ENCODE data around the gene EXOC4. TPM values are rescaled to one million over a fixed set of nuclear protein-coding genes. Genes with fewer than 3 reads are reported as not detected.
"Not testable (repeated sequence)": the region's sequence is repeated elsewhere in the genome, so short reads cannot be mapped to it uniquely, and the experiment has no call there.

The EXOC4 gene
- total and polyA plus RNA-seq, 4 donors, result 47.5 to 100 (median 72.3) TPM

GRCh38 chr7:133771788-133772419 lies 519.0 kb downstream of the EXOC4 start:
- Histone ChIP-seq H3K36me3 (ENCODE audit: control insufficient read depth, insufficient read depth, low read length) (no peaks in the 10 kb centered on the region), H3K27me3 (ENCODE audit: control insufficient read depth, insufficient read depth, low read length) (no peaks in the 10 kb centered on the region), H3K4me3 (ENCODE audit: low read depth, low read length) (no peak overlapping the region), H3K9me3 (ENCODE audit: control insufficient read depth, insufficient read depth, low read length) (no peaks in the 10 kb centered on the region), H3K4me1 (ENCODE audit: control insufficient read depth, insufficient read depth, low read length) (no peaks in the 10 kb centered on the region), H3K27ac (ENCODE audit: low read depth, low read length) (no peak overlapping the region)
- peak in 2 of 6 donors; percentile 66 to 71 for DNase-seq (ENCODE audit: low read depth in 4 of 6, low spot score in 6 of 6)
- 55% methylated on average over 2 of the region's 4 CpGs for WGBS (ENCODE audit: insufficient coverage)

- H3K36me3 ChIP-seq (ENCODE audit: control insufficient read depth, insufficient read depth, low read length), result no peaks in the 10 kb centered on the region
These were observed 520.7 kb downstream of the EXOC4 start for GRCh38 chr7:133773601-133774000.

GRCh38 chr7:133775201-133775600 lies 522.3 kb downstream of the EXOC4 start:
- Histone ChIP-seq H3K9me3 (ENCODE audit: control insufficient read depth, insufficient read depth, low read length) (no peaks in the 10 kb centered on the region), H3K4me1 (ENCODE audit: control insufficient read depth, insufficient read depth, low read length) (no peaks in the 10 kb centered on the region), H3K36me3 (ENCODE audit: control insufficient read depth, insufficient read depth, low read length) (no peaks in the 10 kb centered on the region), H3K27me3 (ENCODE audit: control insufficient read depth, insufficient read depth, low read length) (no peaks in the 10 kb centered on the region), H3K27ac (ENCODE audit: low read depth, low read length) (no peak overlapping the region), H3K4me3 (ENCODE audit: low read depth, low read length) (no peak overlapping the region)
- WGBS (ENCODE audit: insufficient coverage), result 38% methylated on average over 2 of the region's 4 CpGs
- DNase-seq (ENCODE audit: low read depth in 4 of 6, low spot score in 6 of 6), result no peak

More at GRCh38 chr7:133773601-133774000, 520.7 kb downstream of the EXOC4 start:
- no peak for DNase-seq (ENCODE audit: low read depth in 4 of 6, low spot score in 6 of 6)
- Histone ChIP-seq H3K4me1 (ENCODE audit: control insufficient read depth, insufficient read depth, low read length) (no peaks in the 10 kb centered on the region), H3K27ac (ENCODE audit: low read depth, low read length) (no peak overlapping the region), H3K9me3 (ENCODE audit: control insufficient read depth, insufficient read depth, low read length) (no peaks in the 10 kb centered on the region), H3K27me3 (ENCODE audit: control insufficient read depth, insufficient read depth, low read length) (no peaks in the 10 kb centered on the region), H3K4me3 (ENCODE audit: low read depth, low read length) (no peak overlapping the region)
- WGBS (ENCODE audit: insufficient coverage), result no CpG with 5 or more reads among the region's 3 CpGs

- Histone ChIP-seq H3K36me3 (ENCODE audit: control insufficient read depth, insufficient read depth, low read length) (no peaks in the 10 kb centered on the region), H3K27me3 (ENCODE audit: control insufficient read depth, insufficient read depth, low read length) (no peaks in the 10 kb centered on the region), H3K27ac (ENCODE audit: low read depth, low read length) (no peak overlapping the region), H3K9me3 (ENCODE audit: control insufficient read depth, insufficient read depth, low read length) (no peaks in the 10 kb centered on the region), H3K4me1 (ENCODE audit: control insufficient read depth, insufficient read depth, low read length) (no peaks in the 10 kb centered on the region), H3K4me3 (ENCODE audit: low read depth, low read length) (no peak overlapping the region)
- WGBS (ENCODE audit: insufficient coverage), result 20% methylated on average over 1 of the region's 3 CpGs
- DNase-seq (ENCODE audit: low read depth in 4 of 6, low spot score in 6 of 6), result peak in 1 of 6 donors; percentile 65
These were observed 523.4 kb downstream of the EXOC4 start for GRCh38 chr7:133776266-133776665.

GRCh38 chr7:133777701-133778100 lies 524.8 kb downstream of the EXOC4 start:
- Histone ChIP-seq H3K4me1 (ENCODE audit: control insufficient read depth, insufficient read depth, low read length) (no peaks in the 10 kb centered on the region), H3K27me3 (ENCODE audit: control insufficient read depth, insufficient read depth, low read length) (no peaks in the 10 kb centered on the region), H3K27ac (ENCODE audit: low read depth, low read length) (no peak overlapping the region), H3K9me3 (ENCODE audit: control insufficient read depth, insufficient read depth, low read length) (no peaks in the 10 kb centered on the region), H3K4me3 (ENCODE audit: low read depth, low read length) (no peak overlapping the region), H3K36me3 (ENCODE audit: control insufficient read depth, insufficient read depth, low read length) (no peaks in the 10 kb centered on the region)
- no peak for DNase-seq (ENCODE audit: low read depth in 4 of 6, low spot score in 6 of 6)
- WGBS (ENCODE audit: insufficient coverage), result 100% methylated on average over 1 of the region's 4 CpGs

- Histone ChIP-seq H3K4me3 (ENCODE audit: low read depth, low read length) (no peak overlapping the region), H3K27ac (ENCODE audit: low read depth, low read length) (no peak overlapping the region), H3K36me3 (ENCODE audit: control insufficient read depth, insufficient read depth, low read length) (no peaks in the 10 kb centered on the region), H3K9me3 (ENCODE audit: control insufficient read depth, insufficient read depth, low read length) (no peaks in the 10 kb centered on the region), H3K4me1 (ENCODE audit: control insufficient read depth, insufficient read depth, low read length) (no peaks in the 10 kb centered on the region), H3K27me3 (ENCODE audit: control insufficient read depth, insufficient read depth, low read length) (no peaks in the 10 kb centered on the region)
- WGBS (ENCODE audit: insufficient coverage), result 94% methylated on average over 2 of the region's 5 CpGs
- no peak for DNase-seq (ENCODE audit: low read depth in 4 of 6, low spot score in 6 of 6)
These were observed 525.6 kb downstream of the EXOC4 start for GRCh38 chr7:133778472-133778871.

GRCh38 chr7:133779538-133779937 lies 526.7 kb downstream of the EXOC4 start:
- H3K4me3 ChIP-seq (ENCODE audit: low read depth, low read length); DNase-seq (ENCODE audit: low read depth in 4 of 6, low spot score in 6 of 6); H3K27ac ChIP-seq (ENCODE audit: low read depth, low read length); H3K27me3 ChIP-seq (ENCODE audit: control insufficient read depth, insufficient read depth, low read length); H3K4me1 ChIP-seq (ENCODE audit: control insufficient read depth, insufficient read depth, low read length); H3K9me3 ChIP-seq (ENCODE audit: control insufficient read depth, insufficient read depth, low read length); H3K36me3 ChIP-seq (ENCODE audit: control insufficient read depth, insufficient read depth, low read length): not testable (repeated sequence)
- 96% methylated on average over 3 of the region's 4 CpGs for WGBS (ENCODE audit: insufficient coverage)

GRCh38 chr7:133780912-133781311 lies 528.0 kb downstream of the EXOC4 start:
- 50% methylated on average over 2 of the region's 2 CpGs for WGBS (ENCODE audit: insufficient coverage)
- no peak for DNase-seq (ENCODE audit: low read depth in 4 of 6, low spot score in 6 of 6)
- Histone ChIP-seq H3K36me3 (ENCODE audit: control insufficient read depth, insufficient read depth, low read length) (no peaks in the 10 kb centered on the region), H3K9me3 (ENCODE audit: control insufficient read depth, insufficient read depth, low read length) (no peaks in the 10 kb centered on the region), H3K4me3 (ENCODE audit: low read depth, low read length) (no peak overlapping the region), H3K4me1 (ENCODE audit: control insufficient read depth, insufficient read depth, low read length) (no peaks in the 10 kb centered on the region), H3K27me3 (ENCODE audit: control insufficient read depth, insufficient read depth, low read length) (no peaks in the 10 kb centered on the region), H3K27ac (ENCODE audit: low read depth, low read length) (no peak overlapping the region)

GRCh38 chr7:133781486-133782090 lies 528.7 kb downstream of the EXOC4 start:
- 81% methylated on average over 5 of the region's 7 CpGs for WGBS (ENCODE audit: insufficient coverage)
- no peaks in the 10 kb centered on the region for H3K4me1 ChIP-seq (ENCODE audit: control insufficient read depth, insufficient read depth, low read length)
- no peak overlapping the region for H3K27ac ChIP-seq (ENCODE audit: low read depth, low read length)
- no peak for DNase-seq (ENCODE audit: low read depth in 4 of 6, low spot score in 6 of 6)
- no peaks in the 10 kb centered on the region for H3K9me3 ChIP-seq (ENCODE audit: control insufficient read depth, insufficient read depth, low read length)
- H3K36me3 ChIP-seq (ENCODE audit: control insufficient read depth, insufficient read depth, low read length), result no peaks in the 10 kb centered on the region
- H3K27me3 ChIP-seq (ENCODE audit: control insufficient read depth, insufficient read depth, low read length), result no peaks in the 10 kb centered on the region
- H3K4me3 ChIP-seq (ENCODE audit: low read depth, low read length), result no peak overlapping the region

GRCh38 chr7:133782470-133782869 lies 529.6 kb downstream of the EXOC4 start:
- Histone ChIP-seq H3K36me3 (ENCODE audit: control insufficient read depth, insufficient read depth, low read length) (no peaks in the 10 kb centered on the region), H3K4me3 (ENCODE audit: low read depth, low read length) (no peak overlapping the region), H3K9me3 (ENCODE audit: control insufficient read depth, insufficient read depth, low read length) (no peaks in the 10 kb centered on the region), H3K27ac (ENCODE audit: low read depth, low read length) (no peak overlapping the region), H3K4me1 (ENCODE audit: control insufficient read depth, insufficient read depth, low read length) (no peaks in the 10 kb centered on the region), H3K27me3 (ENCODE audit: control insufficient read depth, insufficient read depth, low read length) (no peaks in the 10 kb centered on the region)
- DNase-seq (ENCODE audit: low read depth in 4 of 6, low spot score in 6 of 6), result no peak
- no CpG with 5 or more reads among the region's 5 CpGs for WGBS (ENCODE audit: insufficient coverage)
